HL-60/S4 treated with retinoic acid at 250 ng/mL for 4 days and 3 days (cell line): Measurements from ENCODE around the gene UPP1.
"Not testable (repeated sequence)": the region's sequence is repeated elsewhere in the genome, so short reads cannot be mapped to it uniquely, and the experiment has no call there.

Experiments
- in situ Hi-C: fragments of 300-500 bp; cut with MboI; formaldehyde crosslinking; loops from 2 replicates; pipeline ENCODE4 v1.7.0; 2022; ENCODE audit warnings: low sequenced_read_pairs

Gene UPP1

GRCh38 chr7:48108959-48109847 lies 20.1 kb downstream of the UPP1 start:
- in situ Hi-C loops: no loop called here

- in situ Hi-C loops: loop anchor here (10.0 kb wide), 1 partner anchor 165 kb away; the partner anchor contains the start of gene PKD1L1
Measured at GRCh38 chr7:48109848-48110663, 21.0 kb downstream of the UPP1 start.

- in situ Hi-C loops: loop anchor here (10.0 kb wide), 1 partner anchor 166 kb away; the partner anchor contains the start of gene PKD1L1
Measured at GRCh38 chr7:48110868-48111267, 21.8 kb downstream of the UPP1 start.

GRCh38 chr7:48111596-48111995 lies 22.5 kb downstream of the UPP1 start:
- in situ Hi-C loops: loop anchor here (10.0 kb wide), 1 partner anchor 167 kb away; the partner anchor contains the start of gene PKD1L1

- in situ Hi-C loops: loop anchor here (10.0 kb wide), 1 partner anchor 168 kb away; the partner anchor contains the start of gene PKD1L1
Measured at GRCh38 chr7:48112401-48113165, 23.5 kb downstream of the UPP1 start.

GRCh38 chr7:48113275-48113674 lies 24.2 kb downstream of the UPP1 start:
- in situ Hi-C loops: loop anchor here (10.0 kb wide), 1 partner anchor 168 kb away; the partner anchor contains the start of gene PKD1L1

GRCh38 chr7:48114115-48114514 lies 25.1 kb downstream of the UPP1 start:
- in situ Hi-C loops: loop anchor here (10.0 kb wide), 1 partner anchor 169 kb away; the partner anchor contains the start of gene PKD1L1

GRCh38 chr7:48114589-48114988 lies 25.5 kb downstream of the UPP1 start:
- in situ Hi-C loops: loop anchor here (10.0 kb wide), 1 partner anchor 170 kb away; the partner anchor contains the start of gene PKD1L1

- in situ Hi-C loops: loop anchor here (10.0 kb wide), 1 partner anchor 171 kb away; the partner anchor contains the start of gene PKD1L1
Measured at GRCh38 chr7:48116043-48116442, 27.0 kb downstream of the UPP1 start.

- in situ Hi-C loops: loop anchor here (10.0 kb wide), 1 partner anchor 173 kb away; the partner anchor contains the start of gene PKD1L1
Measured at GRCh38 chr7:48118041-48118440, 29.0 kb downstream of the UPP1 start.

- in situ Hi-C loops: not testable (repeated sequence)
Measured at GRCh38 chr7:48120536-48120935, 31.5 kb downstream of the UPP1 start.

GRCh38 chr7:48126037-48126436 lies 37.0 kb downstream of the UPP1 start:
- in situ Hi-C loops: no loop called here

GRCh38 chr7:48130658-48131108 lies 41.6 kb downstream of the UPP1 start:
- in situ Hi-C loops: no loop called here

- in situ Hi-C loops: no loop called here
Measured at GRCh38 chr7:48132792-48133191, 43.7 kb downstream of the UPP1 start.

- in situ Hi-C loops: no loop called here
Measured at GRCh38 chr7:48139459-48139858, 50.4 kb downstream of the UPP1 start.

GRCh38 chr7:48140001-48140681 lies 51.1 kb downstream of the UPP1 start:
- in situ Hi-C loops: no loop called here

- in situ Hi-C loops: no loop called here
Measured at GRCh38 chr7:48141521-48141920, 52.5 kb downstream of the UPP1 start.

- in situ Hi-C loops: no loop called here
Measured at GRCh38 chr7:48144291-48144768, 55.3 kb downstream of the UPP1 start.

GRCh38 chr7:48147078-48147591 lies 58.1 kb downstream of the UPP1 start:
- in situ Hi-C loops: no loop called here
